GM10248 (cell line): ENCODE measurements around the gene SMTNL2.

Source experiments
- CTCF ChIA-PET: fragments of 300-600 bp; sonication (Branson Sonifier 250); formaldehyde crosslinking; extraction: SDS; loops from one replicate; lab custom pipeline; 2021; ENCODE audit warnings: antibody characterized with exemption; lab: Yijun Ruan, JAX
- POLR2A ChIA-PET: fragments of 350-650 bp; sonication (Branson Sonifier 250); formaldehyde crosslinking; extraction: SDS; loops from one replicate; lab custom pipeline; 2020; ENCODE audit warnings: antibody characterized with exemption; lab: Yijun Ruan, JAX
- DNase-seq: peaks from one replicate; pipeline ENCODE4 v3.0.0; 2012; ENCODE audit errors: extremely low spot score
- TF ChIP-seq, protein P1 (sequence below): IDR thresholded peaks from 2 replicates; pipeline ENCODE4 v1.5.1; 2012; ENCODE audit warnings: mild to moderate bottlenecking, low read depth; ENCODE audit errors: extremely low read depth, missing control alignments, control extremely low read depth

The SMTNL2 gene

DNA sequence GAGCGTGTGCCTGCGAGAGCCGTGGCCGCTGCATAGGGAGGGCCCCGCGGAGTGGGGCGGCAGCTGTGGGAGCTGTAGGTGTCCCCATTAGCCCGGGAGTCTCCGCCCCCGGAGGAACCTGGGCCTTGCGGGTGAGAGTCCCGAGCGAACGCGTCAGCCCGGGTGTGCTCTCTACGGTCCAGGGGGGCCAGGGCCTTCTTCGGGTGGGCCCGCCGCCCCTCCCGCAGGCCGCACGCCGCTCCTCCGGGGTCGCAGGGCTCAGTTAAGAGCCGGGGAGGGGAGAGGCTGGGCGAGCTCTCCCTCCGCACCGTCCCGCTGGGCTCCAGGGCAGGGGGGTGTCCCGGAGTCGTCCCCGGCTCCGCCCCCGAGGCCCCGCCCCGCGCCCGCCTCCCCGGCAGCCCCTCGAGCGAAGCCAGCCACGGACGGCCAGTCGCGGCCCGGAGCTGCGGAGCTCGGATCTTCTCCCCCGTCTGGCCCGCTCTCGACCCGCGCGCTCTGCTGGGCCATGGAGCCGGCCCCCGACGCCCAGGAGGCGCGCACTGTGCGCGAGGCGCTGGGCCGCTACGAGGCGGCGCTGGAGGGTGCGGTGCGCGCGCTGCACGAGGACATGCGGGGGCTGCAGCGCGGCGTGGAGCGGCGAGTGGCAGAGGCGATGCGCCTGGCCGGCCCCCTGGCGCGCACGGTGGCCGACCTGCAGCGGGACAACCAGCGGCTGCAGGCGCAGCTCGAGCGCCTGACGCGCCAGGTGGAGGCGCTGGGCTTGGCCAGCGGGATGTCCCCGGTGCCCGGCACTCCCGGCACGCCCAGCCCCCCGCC is at the start of gene SMTNL2:
Gene SMTNL2, plus strand, starts transcription at position 429 of the 816 bp plus-strand sequence. Its CDS starts 77 bp downstream, at position 506.
- POLR2A ChIA-PET: interaction anchor here (0.6 kb wide), 1 partner anchor 990 kb away, joined by 3 read pairs; no protein-coding TSS in a partner anchor
- DNase-seq: no peak
- CTCF ChIA-PET: interaction anchor here (1.3 to 1.9 kb wide), 2 partner anchors 17 to 19 kb away, joined by 6 to 7 read pairs; no protein-coding TSS in a partner anchor
- TF ChIP-seq, protein P1, sequence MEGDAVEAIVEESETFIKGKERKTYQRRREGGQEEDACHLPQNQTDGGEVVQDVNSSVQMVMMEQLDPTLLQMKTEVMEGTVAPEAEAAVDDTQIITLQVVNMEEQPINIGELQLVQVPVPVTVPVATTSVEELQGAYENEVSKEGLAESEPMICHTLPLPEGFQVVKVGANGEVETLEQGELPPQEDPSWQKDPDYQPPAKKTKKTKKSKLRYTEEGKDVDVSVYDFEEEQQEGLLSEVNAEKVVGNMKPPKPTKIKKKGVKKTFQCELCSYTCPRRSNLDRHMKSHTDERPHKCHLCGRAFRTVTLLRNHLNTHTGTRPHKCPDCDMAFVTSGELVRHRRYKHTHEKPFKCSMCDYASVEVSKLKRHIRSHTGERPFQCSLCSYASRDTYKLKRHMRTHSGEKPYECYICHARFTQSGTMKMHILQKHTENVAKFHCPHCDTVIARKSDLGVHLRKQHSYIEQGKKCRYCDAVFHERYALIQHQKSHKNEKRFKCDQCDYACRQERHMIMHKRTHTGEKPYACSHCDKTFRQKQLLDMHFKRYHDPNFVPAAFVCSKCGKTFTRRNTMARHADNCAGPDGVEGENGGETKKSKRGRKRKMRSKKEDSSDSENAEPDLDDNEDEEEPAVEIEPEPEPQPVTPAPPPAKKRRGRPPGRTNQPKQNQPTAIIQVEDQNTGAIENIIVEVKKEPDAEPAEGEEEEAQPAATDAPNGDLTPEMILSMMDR: no peak

DNA sequence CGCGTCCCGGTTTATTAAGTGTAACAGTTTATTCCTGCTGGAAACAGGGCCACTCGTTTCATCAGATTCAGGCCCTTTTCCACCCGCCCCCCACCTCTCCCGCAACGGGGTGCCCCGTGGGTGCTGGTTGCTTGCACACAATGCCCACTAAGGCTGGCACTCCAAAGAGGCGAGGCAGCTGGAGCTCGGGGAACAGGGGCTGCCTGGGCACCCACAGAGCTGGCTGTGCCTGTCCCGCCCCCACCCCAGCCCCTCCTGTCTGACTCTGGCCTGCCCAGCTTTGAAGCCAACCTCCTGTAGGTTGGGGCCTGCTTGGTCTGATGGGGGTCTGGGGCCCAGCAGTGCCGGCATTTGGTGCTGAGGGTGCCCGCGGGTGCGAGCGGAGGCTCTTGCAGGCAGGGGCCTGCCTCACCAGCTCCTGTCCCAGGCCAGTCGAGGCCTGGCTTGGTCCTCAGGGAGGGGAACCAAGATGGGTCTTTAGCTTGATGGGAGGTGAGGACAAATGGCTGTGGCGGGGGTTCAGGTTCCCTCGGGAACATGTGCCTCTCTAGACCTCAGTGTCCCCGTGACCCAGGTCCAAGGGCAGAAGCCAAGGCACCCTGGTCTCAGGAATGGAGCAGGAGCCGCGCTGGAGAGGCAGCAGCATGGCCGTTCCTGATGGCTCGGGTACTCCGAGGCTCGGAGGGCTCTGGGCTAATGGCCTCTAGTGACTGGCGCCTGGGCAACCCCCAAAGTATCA is 49.2 kb upstream of the SMTNL2 start:
- DNase-seq: no peak
- POLR2A ChIA-PET: interaction anchor here (0.8 kb wide), 1 partner anchor 418 kb away, joined by 4 read pairs; no protein-coding TSS in a partner anchor
- TF ChIP-seq, protein P1: no peak
- CTCF ChIA-PET: no interaction called here

DNA sequence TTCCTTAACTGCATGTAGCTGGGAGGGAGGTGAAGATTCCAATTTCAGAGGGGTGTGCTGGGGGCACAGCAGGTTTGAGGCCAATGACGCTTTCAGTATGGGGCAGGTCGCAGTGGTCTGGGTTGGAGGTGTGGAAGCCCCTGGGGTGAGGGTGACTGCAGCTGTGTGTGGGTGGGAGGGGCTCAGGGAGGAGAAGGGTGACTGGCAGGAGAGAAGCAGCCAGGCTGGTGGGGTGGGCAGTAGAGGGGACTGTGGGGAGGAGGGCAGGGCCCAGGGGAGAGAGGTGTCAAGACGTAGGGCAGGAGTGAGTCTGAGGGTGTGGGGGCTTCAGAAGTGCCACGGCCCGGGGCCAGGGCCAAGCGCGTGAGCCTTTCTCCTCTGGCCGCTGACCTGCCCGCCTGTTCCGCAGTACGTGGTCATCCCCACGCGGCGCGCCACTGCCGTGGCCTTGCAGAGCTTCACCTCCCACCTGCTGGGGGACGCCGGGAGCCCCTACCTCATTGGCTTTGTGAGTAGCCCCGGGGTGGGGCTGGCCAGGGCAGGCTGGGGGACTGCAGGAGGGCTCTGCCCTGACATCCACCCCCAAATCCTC is 48.6 kb upstream of the SMTNL2 start:
- DNase-seq: no peak
- CTCF ChIA-PET: no interaction called here
- POLR2A ChIA-PET: interaction anchor here (0.8 kb wide), 1 partner anchor 417 kb away, joined by 4 read pairs; no protein-coding TSS in a partner anchor
- TF ChIP-seq, protein P1: no peak

DNA sequence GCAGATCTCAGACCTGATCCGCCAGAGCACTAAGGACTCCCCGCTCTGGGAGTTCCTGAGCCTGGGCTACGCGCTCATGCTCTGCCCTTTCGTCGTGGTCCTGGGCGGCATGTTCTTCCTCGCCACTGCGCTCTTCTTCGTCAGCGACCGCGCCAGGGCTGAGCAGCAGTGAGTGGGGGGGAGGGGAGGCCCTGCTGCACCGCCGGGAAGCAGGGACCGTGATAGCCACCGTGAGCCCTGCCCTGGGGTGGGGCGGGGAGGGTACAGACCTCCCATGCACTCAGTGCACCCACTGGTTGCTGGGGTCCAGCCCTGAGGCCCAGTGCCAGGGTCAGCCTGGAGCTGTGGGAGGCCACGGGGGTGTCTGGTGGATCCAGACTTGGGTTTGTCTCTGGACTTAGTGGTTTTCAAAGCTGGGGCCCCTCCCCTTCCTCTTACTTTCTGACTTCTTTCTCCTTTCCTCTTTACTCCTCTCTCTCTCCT is 48.0 kb upstream of the SMTNL2 start:
- POLR2A ChIA-PET: no interaction called here
- TF ChIP-seq, protein P1: no peak
- DNase-seq: no peak
- CTCF ChIA-PET: no interaction called here

DNA sequence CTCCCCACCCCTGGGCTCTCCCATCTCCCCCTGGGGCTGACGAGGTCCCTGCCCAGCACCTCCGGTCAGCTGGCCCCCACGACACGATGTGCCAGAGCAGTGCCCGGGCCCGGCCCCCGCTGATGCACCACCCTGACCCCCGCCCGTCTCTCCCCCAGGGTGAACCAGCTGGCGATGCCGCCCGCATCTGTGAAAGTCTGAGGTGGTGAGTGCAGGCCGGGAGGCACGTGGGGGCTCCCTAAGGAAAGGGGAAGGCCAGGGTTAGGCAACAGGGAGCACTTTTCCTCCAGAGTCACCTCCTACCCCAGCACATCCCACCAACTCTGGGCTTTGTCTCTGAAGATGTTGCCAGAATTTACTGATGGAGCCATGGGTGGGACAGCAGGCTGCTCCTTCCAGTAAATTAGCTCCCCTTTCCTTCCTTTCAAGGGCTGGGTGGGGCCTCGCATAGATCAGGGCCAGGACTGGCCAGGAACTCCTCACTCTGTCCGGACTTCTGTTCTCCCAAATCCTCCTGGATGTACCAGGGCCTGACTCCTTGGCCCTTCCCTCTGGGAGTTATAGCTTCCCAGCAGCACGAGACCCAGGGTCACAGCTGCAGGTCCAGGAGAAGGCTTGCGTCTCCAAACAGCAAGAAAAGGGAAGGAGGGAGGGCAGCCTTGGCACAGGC is 47.5 kb upstream of the SMTNL2 start:
- ChIA-PET CTCF (interaction anchor here (1.5 kb wide), 1 partner anchor 28 kb away, joined by 4 read pairs; no protein-coding TSS in a partner anchor), POLR2A (no interaction called here)
- TF ChIP-seq, protein P1: no peak
- no peak for DNase-seq
